Measurements from ENCODE around the gene DAB2. TPM values are rescaled to one million over a fixed set of nuclear protein-coding genes. Genes with fewer than 3 reads are reported as not detected.

DAB2 gene
- polyA plus RNA-seq, 1 experiment = 168 TPM

- POLR2A ChIA-PET = no interaction called here
- Histone ChIP-seq H3K4me3 (ENCODE audit: low read depth, low read length) (no peak overlapping the region), H3K27me3 (ENCODE audit: control insufficient read depth, insufficient read depth, low read length) (no peaks in the 10 kb centered on the region), H3K36me3 (ENCODE audit: control insufficient read depth, insufficient read depth, low read length) (no peaks in the 10 kb centered on the region)
- CTCF ChIA-PET = interaction anchor here (1.1 kb wide), 1 partner anchor 185 kb away, joined by 3 read pairs; no protein-coding TSS in a partner anchor
- TF ChIP-seq CTCF (IDR thresholded peaks at IDR 0.05; ENCODE audit: insufficient read depth, low read depth, low read length) = no peak
- no peak for DNase-seq (ENCODE audit: low read depth)
Observed at GRCh38 chr5:39363217-39363616, 61.6 kb downstream of the DAB2 start.

- no peak for TF ChIP-seq CTCF (IDR thresholded peaks at IDR 0.05; ENCODE audit: insufficient read depth, low read depth, low read length)
- DNase-seq (ENCODE audit: low read depth) = no peak
- H3K27me3 ChIP-seq (ENCODE audit: control insufficient read depth, insufficient read depth, low read length) = no peaks in the 10 kb centered on the region
- CTCF ChIA-PET = interaction anchor here (0.8 to 1.1 kb wide), 3 partner anchors 13 to 185 kb away, joined by 3 to 4 read pairs (median 3); no protein-coding TSS in a partner anchor
- POLR2A ChIA-PET = no interaction called here
- no peak overlapping the region for H3K4me3 ChIP-seq (ENCODE audit: low read depth, low read length)
- H3K36me3 ChIP-seq (ENCODE audit: control insufficient read depth, insufficient read depth, low read length) = no peaks in the 10 kb centered on the region
Observed at GRCh38 chr5:39362646-39363045, 62.1 kb downstream of the DAB2 start.

- no peak overlapping the region for H3K4me3 ChIP-seq (ENCODE audit: low read depth, low read length)
- H3K36me3 ChIP-seq (ENCODE audit: control insufficient read depth, insufficient read depth, low read length) = no peaks in the 10 kb centered on the region
- ChIA-PET POLR2A (interaction anchor here (0.6 kb wide), 1 partner anchor 115 kb away, joined by 3 read pairs; no protein-coding TSS in a partner anchor), CTCF (interaction anchor here (0.7 to 1.2 kb wide), 3 partner anchors 15 to 71 kb away, joined by 3 to 4 read pairs (median 4); no protein-coding TSS in a partner anchor)
- no peak for DNase-seq (ENCODE audit: low read depth)
- no peaks in the 10 kb centered on the region for H3K27me3 ChIP-seq (ENCODE audit: control insufficient read depth, insufficient read depth, low read length)
- no peak for TF ChIP-seq CTCF (IDR thresholded peaks at IDR 0.05; ENCODE audit: insufficient read depth, low read depth, low read length)
Observed at GRCh38 chr5:39361306-39361705, 63.5 kb downstream of the DAB2 start.

- TF ChIP-seq CTCF (IDR thresholded peaks at IDR 0.05; ENCODE audit: insufficient read depth, low read depth, low read length) = no peak
- no peak for DNase-seq (ENCODE audit: low read depth)
- Histone ChIP-seq H3K36me3 (ENCODE audit: control insufficient read depth, insufficient read depth, low read length) (no peaks in the 10 kb centered on the region), H3K27me3 (ENCODE audit: control insufficient read depth, insufficient read depth, low read length) (no peaks in the 10 kb centered on the region), H3K4me3 (ENCODE audit: low read depth, low read length) (no peak overlapping the region)
- ChIA-PET POLR2A (interaction anchor here (0.6 kb wide), 1 partner anchor 58 kb away, joined by 3 read pairs; no protein-coding TSS in a partner anchor), CTCF (no interaction called here)
Observed at GRCh38 chr5:39360471-39361111, 64.2 kb downstream of the DAB2 start.

GRCh38 chr5:39356263-39356662, 68.5 kb downstream of the DAB2 start:
- H3K4me3 ChIP-seq (ENCODE audit: low read depth, low read length) = no peak overlapping the region
- no peaks in the 10 kb centered on the region for H3K36me3 ChIP-seq (ENCODE audit: control insufficient read depth, insufficient read depth, low read length)
- H3K27me3 ChIP-seq (ENCODE audit: control insufficient read depth, insufficient read depth, low read length) = peaks cover 3% of the 10 kb centered on the region; the same call in 1 of the 2 replicates
- no peak for TF ChIP-seq CTCF (IDR thresholded peaks at IDR 0.05; ENCODE audit: insufficient read depth, low read depth, low read length)
- no peak for DNase-seq (ENCODE audit: low read depth)
- POLR2A ChIA-PET = no interaction called here
- CTCF ChIA-PET = interaction anchor here (0.8 kb wide), 1 partner anchor 13 kb away, joined by 3 read pairs; no protein-coding TSS in a partner anchor
